ENCODE data around the gene CFAP299.

CFAP299 gene

DNA sequence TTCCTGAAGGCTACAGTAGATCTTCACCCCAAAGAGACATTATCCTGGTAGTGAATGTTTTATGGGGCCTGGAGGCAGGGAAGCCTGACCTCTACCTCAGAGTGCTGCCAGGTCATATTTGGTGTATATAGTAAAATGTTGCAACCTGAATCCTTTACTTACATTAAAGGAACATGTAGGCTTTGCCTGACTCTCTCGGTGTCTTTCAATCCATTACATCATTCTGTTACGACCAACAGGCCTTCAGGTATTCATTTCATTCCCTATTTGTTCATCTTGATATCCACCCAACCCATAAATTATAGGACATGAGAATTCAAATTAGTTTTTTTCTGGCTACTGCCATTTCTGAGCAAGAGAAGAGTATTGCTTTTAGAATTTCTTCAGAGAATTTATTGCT lies 116.5 kb downstream of the CFAP299 start:
- DNase-seq, result no peak

DNA sequence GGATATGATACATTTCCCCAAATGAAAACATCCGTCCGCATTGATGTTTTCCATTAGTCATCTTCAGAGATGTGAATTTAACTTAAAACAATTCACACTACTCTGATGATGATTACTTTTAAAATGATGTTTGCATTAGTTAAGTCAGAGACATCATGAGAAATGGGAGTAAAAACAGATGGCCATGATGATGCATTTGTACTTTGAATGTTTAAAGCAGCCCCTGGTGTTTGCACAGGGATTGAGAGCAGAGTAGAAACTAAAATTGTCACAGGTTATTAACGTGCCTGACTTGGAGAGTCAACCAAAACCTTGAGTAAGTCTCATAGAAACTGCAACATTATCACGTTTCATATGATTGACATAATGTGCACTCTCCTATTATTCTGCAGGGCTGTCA lies 117.2 kb downstream of the CFAP299 start:
- no peak for DNase-seq

DNA sequence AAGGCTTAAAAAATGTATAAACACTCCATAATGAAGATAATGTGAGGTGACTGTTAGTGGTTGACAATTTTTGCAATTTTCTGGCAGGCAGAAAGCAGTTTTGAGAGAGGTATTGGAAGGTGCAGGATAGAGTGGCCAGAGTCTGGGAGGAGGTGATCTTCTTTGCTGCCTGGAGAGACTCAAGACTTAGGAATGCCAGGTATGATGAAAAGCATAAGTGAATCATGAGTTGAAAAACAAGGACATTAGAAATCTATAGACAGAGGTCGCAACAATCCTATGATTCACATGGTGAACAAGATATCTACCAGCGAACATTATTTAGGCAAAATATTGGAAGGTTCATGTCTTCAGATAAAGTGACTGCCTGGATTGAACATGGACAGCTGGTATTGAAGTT lies 118.5 kb downstream of the CFAP299 start:
- no peak for DNase-seq

DNA sequence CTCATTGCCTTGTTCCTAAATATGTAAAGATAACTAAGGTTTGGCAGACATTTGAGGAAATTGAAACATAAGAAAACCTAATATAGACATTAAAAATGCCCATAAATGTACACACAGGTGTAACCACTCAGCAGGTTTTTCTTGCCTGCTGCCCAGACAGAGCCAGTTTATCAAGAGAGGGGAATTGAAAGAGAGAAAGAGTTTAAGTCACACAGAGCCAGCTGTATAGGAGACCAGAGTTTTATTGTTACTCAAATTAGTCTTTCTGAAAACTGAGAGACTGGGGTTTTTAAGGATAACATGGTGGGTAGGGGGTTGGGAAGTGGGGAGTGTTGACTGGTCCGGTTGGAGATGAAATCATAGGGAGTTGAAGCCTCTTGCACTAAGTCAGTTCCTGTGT lies 119.0 kb downstream of the CFAP299 start:
- DNase-seq, result no peak

DNA sequence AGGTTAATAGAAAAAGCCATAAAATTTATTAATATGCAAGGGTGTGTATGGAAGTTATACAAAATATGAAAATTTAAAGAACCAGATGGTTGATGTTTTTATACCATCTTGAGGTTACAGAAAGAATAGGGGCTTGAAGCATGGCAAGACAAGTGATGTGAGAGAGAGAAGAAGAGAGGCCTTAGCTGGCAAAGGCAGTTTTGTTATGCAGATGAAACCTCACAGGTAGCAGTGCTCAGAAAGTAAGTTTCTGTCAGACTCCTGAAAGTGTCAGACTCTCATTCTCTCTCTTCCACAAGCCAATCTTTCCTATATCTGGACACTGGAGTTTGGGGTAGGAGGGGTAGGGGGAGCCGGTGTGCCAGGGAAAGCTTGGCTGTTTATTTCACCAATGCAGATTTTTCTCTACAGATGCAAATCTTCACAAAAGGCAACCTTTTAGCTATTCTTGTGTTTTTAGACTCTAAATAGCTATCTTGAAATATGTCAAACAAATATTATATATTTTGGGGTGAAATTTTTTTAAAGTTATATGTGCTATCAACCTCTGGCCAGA lies 124.5 kb downstream of the CFAP299 start:
- DNase-seq, result no peak

DNA sequence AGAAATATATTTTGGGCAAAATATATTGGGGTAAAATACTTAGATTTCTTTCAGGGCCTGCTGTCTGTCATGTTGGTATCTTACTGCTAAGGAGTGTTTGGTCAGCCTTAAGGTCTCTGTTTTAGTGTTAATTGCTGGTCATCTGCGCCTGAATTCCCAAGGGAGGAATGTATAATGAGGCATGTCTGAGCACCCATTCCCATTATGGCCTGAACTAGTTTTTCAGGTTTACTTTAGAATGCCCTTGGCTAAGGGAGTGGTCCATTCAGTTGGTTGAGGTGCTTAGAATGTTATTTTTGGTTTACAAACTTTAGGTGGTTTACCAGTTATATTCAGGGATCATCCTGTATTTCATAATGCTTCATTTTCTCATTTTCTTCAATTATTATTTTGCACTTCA lies 125.9 kb downstream of the CFAP299 start:
- no peak for DNase-seq

DNA sequence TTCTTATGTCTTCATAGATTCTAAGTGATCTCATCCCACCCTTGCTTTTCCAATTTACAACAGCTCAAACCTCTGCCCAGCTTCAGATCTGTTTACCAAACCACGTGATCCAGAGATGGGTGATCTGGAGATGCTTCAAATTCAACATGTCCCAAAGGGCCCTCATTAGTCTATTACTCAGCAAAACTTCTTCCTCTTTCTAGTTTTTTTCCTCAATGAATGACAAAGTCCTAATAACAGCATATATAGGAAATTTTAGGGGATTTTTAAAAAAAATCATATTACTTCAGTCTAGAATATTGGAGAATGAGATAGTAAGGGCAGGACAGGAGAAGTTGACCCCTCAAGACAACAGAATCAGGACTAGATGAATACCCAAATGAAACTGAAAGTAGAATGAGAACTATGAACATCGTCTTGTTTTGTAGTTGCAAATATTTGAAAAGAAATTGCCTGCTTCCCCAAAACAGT lies 127.1 kb downstream of the CFAP299 start:
- DNase-seq, result no peak

DNA sequence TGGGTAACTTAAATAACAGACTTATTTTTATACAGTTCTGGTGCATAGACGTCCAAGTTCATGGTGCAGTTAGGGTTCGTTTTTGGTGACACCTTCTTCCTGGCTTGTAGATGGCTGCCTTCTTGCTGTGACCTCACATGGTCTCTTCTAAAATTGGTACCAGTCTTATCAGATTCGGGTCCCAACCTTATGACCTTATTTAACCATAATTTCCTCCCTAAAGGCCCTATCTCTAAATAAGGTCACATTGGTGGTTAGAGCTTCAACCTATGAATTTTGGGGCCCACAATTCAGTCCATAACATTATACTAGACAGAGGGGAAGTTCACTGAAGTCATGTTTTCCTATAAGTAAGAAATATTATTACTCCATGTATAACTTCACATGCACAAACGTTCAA lies 128.0 kb downstream of the CFAP299 start:
- no peak for DNase-seq

DNA sequence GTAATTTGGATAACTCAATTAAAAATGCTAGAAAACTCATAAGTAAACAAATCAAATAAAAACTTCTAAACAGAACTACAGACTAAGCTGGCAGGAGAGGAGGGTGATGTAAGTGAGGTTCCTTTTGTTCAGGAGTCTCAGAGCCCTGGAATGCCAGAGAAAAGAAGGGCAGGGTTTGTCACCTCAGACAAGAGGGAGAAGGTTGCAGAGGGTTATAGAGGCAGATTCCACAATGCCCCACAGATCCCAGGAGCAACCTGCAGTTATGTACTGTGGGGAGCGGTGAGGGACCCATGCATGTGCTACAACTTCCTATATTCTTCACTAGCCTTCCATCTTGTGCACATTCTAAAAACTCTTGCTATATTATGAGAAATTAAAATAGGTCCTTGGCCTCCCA lies 129.7 kb downstream of the CFAP299 start:
- DNase-seq, result no peak

DNA sequence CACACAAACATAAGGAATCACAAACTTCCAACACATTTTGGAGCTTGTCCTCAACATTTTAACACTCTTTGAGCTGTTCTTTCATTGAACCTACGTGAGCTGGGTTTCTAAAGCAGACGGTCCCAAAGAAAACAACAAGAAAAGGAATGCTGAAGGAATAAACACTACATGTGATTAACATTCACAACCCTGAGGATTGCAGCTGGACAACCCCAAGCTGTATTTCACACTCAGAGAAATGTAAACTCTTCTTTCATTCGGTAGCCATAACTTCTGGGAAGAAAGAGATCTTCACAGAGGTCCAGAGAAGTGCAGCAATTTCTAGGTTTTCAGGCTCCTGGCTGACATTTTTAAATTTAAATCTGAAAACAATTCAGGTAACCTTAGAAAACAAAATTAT lies 130.2 kb downstream of the CFAP299 start:
- no peak for DNase-seq

DNA sequence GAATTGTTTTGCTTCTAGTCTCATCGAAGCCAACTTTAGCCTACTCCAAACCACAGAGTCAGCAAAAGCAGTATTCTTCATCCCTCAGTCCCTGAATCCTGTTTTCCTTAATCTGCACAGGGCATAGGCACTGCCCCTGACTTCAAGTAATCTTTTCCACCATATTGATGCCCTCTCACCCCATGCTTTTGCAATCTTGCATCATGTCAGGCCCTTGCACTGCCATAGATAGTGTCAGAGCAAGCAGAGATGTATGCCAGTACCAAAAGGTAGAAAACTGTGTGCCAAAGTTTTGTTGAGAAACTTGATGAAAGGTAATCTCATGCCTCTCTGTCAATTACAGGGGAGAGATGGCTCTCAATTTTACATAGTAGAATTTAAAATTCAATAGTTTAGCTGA lies 131.1 kb downstream of the CFAP299 start:
- DNase-seq, result no peak

DNA sequence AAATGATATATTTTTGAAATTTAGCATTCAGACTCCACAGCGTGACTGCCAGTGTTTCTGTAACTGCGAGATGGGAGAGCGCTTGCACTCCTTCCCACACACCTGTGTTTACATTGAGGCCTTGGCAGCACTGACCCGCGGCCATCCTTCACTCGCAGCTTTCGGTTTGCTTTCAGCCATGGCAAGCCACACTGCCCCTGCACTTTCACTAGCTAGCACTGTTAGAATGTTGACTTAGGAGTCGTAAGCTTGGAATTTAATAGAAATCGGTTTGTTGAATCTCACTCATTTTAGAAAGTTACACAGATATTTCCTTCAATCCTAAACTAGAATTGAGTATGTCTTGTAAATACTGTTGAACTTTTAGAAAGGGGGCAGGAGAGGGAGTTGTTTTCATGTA lies 136.2 kb downstream of the CFAP299 start:
- DNase-seq, result no peak

DNA sequence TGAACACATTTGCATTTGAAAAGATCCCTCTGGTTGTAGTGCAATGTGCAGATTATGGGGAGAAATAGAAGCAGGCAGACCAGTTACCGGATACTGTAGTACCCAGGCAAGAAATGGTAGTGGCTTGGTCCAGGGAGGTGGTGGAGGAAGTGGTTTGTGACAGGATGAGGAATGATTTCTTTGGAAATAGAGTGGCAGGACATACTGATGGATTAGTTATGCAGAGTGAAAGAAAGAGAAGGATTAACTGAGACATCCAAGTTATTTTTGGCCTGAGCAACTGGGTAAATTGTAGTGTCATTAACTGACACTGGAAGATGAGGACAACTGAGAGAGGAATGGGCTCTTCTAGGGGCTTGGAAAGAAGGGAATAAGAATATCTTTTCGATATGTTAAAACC lies 139.7 kb downstream of the CFAP299 start:
- DNase-seq, result no peak

DNA sequence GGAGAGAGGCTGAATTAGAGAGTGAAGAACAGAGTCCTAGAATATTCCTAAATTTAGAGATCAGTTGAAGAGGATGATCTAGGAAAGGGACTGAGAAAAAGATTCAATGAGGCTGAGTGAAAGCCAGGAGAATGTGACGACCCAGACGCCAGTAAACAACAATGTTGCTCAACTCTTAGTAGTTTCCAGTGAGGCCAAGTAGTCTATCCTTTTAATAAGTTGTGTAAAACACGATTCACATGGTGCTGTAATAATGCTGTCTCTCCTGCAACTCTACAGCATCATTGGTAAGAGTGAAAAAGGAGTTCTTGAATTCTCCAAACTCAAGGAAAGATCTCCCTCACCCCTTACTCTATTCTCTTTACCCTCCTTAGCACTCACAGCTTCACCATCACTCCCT lies 140.3 kb downstream of the CFAP299 start:
- DNase-seq, result no peak

DNA sequence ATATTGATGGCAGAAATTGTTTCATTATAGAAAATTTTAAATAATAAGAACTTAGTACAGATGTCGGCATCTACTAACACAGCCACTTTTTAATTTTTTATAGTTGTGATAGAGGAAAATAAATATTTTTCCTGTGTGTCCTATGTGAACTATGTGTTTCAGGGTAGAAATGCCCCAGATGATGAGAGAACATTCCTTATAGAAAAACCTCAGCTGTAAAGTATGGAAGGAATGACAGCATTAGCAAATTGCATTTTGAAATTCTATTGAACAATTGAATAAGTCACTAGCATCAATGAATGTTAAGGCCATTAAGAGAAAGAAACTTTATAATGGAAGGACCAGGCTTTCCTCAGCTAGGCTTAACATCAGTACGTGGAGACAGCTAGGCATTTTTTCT lies 149.2 kb downstream of the CFAP299 start:
- no peak for DNase-seq

DNA sequence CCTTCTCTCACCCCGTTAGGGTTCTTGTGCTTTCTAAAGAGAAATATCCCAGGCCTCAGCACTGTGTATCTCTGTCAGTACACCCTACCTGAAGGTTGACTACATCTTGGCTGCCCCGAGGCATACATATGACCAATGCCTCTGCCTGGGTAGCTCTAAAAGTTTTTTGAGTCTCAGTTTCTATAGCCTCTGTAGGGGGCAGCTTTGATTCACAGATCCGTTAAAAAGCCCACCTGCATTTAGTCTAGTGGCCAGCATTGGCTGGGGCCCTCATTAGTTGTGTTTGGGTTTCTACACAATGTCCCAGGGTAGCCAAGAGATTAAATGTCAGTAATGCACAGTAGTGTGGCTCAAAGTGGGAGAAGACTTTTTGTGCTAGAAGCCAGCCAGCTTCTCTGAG lies 151.1 kb downstream of the CFAP299 start:
- no peak for DNase-seq

DNA sequence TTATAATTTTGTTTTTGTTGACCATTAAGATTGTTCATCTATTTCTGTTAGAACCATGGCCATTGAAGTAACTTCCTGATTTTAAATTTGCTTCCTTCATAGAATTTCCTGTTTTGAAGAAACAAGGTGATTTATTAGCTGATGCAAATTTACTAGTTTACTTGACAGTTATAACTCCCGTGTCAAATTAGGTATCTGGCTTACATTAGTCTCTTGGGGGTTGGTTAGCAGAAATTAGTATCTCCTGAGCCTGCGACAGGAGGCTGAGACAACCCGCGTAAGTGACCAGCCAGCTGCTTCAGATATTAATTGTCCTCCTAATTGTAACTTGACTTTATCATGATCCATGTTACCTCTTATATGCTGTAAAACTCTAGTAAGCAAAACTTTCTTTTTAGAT lies 154.3 kb downstream of the CFAP299 start:
- no peak for DNase-seq

DNA sequence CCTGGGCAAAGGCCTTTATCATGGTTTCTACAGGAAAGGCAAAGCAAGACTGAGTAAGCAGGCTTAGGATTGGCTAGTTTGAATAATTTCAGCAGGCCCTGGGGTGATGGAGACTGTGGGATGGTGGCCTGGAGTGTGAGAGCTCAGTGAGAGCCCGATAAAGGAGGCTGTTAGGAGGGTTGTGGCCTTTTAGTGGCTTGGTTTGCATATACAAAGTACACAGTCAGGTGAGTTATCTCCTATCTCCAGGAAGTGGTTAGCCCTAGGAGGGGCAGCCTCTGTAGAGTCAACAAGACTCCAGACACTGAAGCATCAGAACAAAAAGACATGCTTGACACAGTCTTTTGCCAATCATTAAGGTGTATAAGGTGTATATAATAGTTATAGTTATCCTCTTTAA lies 157.2 kb downstream of the CFAP299 start:
- no peak for DNase-seq

DNA sequence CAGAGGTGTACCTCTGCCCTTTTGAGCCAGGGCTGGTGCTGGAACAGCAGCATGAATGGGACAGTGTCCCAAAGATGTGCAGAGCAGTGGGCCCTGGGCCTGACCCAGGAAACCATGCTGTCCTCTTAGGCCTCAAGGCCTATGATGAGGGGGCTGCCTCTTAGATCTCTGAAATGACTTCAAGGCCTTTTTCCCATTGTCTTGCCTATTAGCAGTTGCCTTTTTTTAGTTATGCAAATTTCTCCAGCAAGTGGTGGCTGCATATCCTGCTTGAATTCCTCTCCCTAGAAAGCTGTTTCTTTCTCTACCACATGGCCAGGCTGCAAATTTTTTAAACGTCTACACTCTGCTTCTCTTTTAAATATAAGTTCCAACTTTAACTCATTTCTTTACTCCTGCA lies 160.3 kb downstream of the CFAP299 start:
- DNase-seq, result no peak

DNA sequence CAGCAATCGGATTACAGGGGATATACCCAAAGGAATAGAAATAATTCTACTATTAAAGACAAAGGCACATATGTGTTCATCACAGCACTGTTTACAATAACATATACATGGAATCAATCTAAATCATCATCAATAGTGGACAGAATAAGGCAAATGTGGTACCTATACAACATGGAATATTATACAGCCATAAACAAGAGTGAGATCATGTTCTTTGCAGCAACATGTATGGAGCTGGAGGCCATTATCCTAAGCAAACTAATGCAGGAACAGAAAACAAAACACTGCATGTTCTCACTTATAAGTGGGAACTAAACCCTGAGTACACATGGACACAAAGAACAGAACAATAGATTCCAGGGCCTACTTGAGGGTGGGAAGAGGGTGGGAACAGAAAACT lies 163.2 kb downstream of the CFAP299 start:
- DNase-seq, result no peak

DNA sequence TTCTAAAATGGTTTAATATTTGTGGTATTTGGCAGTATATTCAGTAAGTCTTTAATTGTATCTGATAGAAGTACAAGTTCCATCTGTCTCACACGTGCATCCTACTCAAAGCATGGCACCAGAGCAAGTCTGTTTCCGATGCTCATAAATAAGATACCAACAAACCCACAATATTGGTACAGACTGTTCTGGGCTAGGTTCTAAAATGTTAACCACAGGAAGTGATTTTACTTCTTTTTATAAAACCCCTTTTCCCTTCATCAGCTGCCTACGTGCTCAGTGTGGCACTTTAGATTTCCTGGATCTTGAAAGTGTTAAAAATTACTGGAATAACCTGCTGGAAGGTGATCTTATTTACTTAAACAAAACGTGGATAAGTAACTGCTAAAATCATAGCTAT lies 165.1 kb downstream of the CFAP299 start:
- no peak for DNase-seq

DNA sequence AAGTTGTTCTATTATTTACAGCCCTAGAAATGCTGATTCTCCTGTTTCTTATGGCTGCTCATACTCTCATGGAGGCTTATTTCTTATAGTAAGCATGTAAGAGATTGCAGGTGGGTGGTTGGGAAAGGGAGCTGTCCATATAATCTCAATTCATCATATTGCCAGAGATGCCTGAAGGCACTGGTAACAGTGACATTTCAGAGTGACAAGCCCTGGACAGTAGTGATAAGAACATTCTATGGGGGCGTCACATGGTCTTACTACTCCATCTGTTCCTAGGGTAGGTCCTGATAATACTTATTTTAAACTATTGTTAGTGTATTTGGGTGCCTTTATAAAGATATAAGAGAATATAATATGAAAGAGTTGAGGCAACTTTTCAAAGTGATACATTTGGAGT lies 171.5 kb downstream of the CFAP299 start:
- DNase-seq, result no peak

DNA sequence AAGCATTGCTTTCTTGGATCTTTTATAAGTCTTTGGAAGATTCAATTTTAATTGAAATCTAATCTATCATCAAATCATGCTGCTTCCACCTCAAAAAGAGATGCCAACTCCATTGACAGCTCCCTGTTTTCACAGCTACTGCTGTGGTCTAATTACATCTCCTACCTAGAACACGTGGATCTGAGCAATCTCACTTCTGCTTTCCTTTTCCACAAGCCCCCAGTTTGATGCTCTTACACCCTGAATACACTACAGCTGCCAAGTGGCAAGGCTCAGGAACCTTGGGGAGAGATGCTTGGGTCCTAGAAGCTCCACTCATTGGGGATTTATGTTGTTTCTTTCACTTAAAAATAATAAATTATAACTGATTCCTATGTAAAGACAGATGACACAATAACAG lies 172.0 kb downstream of the CFAP299 start:
- no peak for DNase-seq

DNA sequence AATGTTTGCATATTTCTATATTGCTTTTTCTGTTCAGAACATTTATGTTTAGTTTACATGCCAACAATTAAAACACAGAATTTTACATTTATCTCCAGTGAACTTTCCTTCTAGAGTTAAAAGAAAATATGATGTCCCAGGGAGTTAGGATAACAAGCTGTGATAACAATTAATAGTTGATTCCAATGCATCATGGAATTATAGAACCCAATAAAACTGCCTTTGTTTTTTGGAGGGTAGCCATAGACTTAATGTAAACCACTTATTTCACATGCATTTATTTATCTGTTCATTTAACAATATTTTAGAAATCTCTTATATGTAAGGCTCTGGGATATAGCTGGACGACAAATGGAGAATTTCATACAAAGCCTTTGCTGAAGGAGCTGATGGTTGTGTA lies 180.0 kb downstream of the CFAP299 start:
- DNase-seq, result no peak

DNA sequence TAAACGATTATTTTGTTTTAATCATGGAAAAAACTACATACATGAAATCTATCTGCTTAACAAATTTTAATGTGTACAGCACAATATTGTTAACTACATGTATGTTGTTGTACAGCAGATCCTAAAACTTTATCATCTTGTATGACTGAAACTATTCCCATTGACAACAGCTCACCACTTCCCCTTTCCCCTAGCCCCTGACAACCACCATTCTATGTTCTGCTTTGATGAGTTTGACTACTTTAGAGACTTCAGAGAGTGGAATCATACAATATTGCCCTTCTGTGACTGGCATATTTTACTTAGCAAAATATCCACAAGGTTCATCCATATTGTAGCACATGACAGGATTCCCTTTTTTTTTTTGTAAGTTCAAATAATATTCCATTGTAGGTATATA lies 185.9 kb downstream of the CFAP299 start:
- no peak for DNase-seq

DNA sequence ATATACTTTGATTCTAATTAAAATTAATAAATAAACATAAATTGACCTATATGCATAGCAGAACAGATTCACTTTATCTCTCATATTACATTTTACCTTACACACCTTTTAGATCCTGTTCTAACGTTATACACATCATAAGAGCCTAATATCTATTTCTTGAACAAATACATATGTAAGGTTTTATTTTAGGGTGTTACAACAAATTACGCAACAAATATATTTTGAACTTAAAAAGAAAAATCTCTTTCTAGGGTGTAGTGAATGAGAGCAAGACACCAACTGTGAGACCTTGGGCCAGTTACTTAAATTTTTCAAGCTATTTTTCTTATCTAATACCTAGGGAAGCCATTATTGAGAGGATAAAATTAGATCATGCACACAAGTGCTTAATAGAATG lies 191.2 kb downstream of the CFAP299 start:
- DNase-seq, result no peak
